Superior temporal gyrus (tissue), 1 donor: Measurements from ENCODE around the gene RPIA.

Experiments used
- DNase-seq: peaks from one replicate; pipeline ENCODE4 v3.0.0-alpha.2; 2016; ENCODE audit errors: extremely low spot score

The RPIA gene

GRCh38 chr2:88684519-88684918 lies 7.0 kb upstream of the RPIA start:
- no peak for DNase-seq

- no peak for DNase-seq
Observed at GRCh38 chr2:88686320-88686719, 5.2 kb upstream of the RPIA start.

GRCh38 chr2:88687384-88687783 lies 4.1 kb upstream of the RPIA start:
- no peak for DNase-seq

- DNase-seq = no peak
Observed at GRCh38 chr2:88690591-88691338, 708 bp upstream of the RPIA start.

- DNase-seq = no peak
Observed at GRCh38 chr2:88692187-88692586, 714 bp downstream of the RPIA start.

GRCh38 chr2:88693911-88694414 lies 2.5 kb downstream of the RPIA start:
- no peak for DNase-seq

- no peak for DNase-seq
Observed at GRCh38 chr2:88696611-88697010, 5.1 kb downstream of the RPIA start.

- no peak for DNase-seq
Observed at GRCh38 chr2:88697370-88698026, 6.0 kb downstream of the RPIA start.

GRCh38 chr2:88698027-88698413 lies 6.5 kb downstream of the RPIA start:
- no peak for DNase-seq

- no peak for DNase-seq
Observed at GRCh38 chr2:88698498-88699233, 7.2 kb downstream of the RPIA start.

- DNase-seq = no peak
Observed at GRCh38 chr2:88707003-88707402, 15.5 kb downstream of the RPIA start.

GRCh38 chr2:88709181-88709631 lies 17.7 kb downstream of the RPIA start:
- DNase-seq = no peak

- no peak for DNase-seq
Observed at GRCh38 chr2:88711289-88711688, 19.8 kb downstream of the RPIA start.

- no peak for DNase-seq
Observed at GRCh38 chr2:88711897-88712296, 20.4 kb downstream of the RPIA start.

- no peak for DNase-seq
Observed at GRCh38 chr2:88713408-88713807, 21.9 kb downstream of the RPIA start.

GRCh38 chr2:88714667-88715066 lies 23.2 kb downstream of the RPIA start:
- DNase-seq = no peak

GRCh38 chr2:88720399-88720798 lies 28.9 kb downstream of the RPIA start:
- DNase-seq = no peak

GRCh38 chr2:88721268-88721667 lies 29.8 kb downstream of the RPIA start:
- DNase-seq = no peak

GRCh38 chr2:88724643-88725332 lies 33.3 kb downstream of the RPIA start:
- no peak for DNase-seq

- no peak for DNase-seq
Observed at GRCh38 chr2:88729061-88729745, 37.7 kb downstream of the RPIA start.

- no peak for DNase-seq
Observed at GRCh38 chr2:88733155-88733902, 41.9 kb downstream of the RPIA start.
